NB4 (cell line): ENCODE measurements around the gene GFOD1.

Experiments
- TF ChIP-seq, protein P1 (sequence below): IDR thresholded peaks from one replicate; pipeline ENCODE4 v1.5.1; 2012; ENCODE audit warnings: low read depth, low read length
- TF ChIP-seq, protein P2 (sequence below): IDR thresholded peaks from 2 replicates; pipeline ENCODE4 v1.6.1; 2011; ENCODE audit warnings: low read depth, low read length

- TF ChIP-seq, protein P1, sequence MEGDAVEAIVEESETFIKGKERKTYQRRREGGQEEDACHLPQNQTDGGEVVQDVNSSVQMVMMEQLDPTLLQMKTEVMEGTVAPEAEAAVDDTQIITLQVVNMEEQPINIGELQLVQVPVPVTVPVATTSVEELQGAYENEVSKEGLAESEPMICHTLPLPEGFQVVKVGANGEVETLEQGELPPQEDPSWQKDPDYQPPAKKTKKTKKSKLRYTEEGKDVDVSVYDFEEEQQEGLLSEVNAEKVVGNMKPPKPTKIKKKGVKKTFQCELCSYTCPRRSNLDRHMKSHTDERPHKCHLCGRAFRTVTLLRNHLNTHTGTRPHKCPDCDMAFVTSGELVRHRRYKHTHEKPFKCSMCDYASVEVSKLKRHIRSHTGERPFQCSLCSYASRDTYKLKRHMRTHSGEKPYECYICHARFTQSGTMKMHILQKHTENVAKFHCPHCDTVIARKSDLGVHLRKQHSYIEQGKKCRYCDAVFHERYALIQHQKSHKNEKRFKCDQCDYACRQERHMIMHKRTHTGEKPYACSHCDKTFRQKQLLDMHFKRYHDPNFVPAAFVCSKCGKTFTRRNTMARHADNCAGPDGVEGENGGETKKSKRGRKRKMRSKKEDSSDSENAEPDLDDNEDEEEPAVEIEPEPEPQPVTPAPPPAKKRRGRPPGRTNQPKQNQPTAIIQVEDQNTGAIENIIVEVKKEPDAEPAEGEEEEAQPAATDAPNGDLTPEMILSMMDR = no peak
- TF ChIP-seq, protein P2, sequence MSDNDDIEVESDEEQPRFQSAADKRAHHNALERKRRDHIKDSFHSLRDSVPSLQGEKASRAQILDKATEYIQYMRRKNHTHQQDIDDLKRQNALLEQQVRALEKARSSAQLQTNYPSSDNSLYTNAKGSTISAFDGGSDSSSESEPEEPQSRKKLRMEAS = no peak
These were observed 73.4 kb downstream of the GFOD1 start for GRCh38 chr6:13413900-13414555.
